ENCODE data around the gene SLFN5.
"Not testable (repeated sequence)": the region's sequence is repeated elsewhere in the genome, so short reads cannot be mapped to it uniquely, and the experiment has no call there.

The SLFN5 gene

GRCh38 chr17:35287286-35287811, 44.5 kb downstream of the SLFN5 start:
- no peak for DNase-seq
- intact Hi-C loops (cut with DNase I): no loop called here

GRCh38 chr17:35289222-35289621, 46.4 kb downstream of the SLFN5 start:
- intact Hi-C loops (cut with DNase I): no loop called here

DNA sequence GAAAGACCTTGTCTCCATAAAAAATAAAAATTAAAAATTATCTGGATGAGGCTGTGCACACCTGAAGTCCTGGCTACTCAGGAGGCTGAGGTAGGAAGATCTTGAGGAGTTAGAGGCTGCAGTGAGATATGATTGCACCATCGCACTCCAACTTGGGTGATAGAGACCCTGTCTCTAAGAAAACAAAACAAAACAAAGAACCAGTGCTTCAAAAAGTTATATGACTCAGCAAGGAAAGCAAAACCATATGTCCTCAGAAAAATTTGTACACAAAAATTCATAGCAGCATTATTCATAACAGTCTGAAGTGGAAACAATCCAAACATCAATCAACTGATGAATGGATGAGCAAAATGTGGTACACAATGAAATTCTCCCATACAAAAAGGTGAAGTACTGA, 48.9 kb downstream of the SLFN5 start:
- intact Hi-C loops (cut with DNase I): no loop called here
- no peak for DNase-seq

More at GRCh38 chr17:35289222-35289621, 46.4 kb downstream of the SLFN5 start:
- no peak for DNase-seq

DNA sequence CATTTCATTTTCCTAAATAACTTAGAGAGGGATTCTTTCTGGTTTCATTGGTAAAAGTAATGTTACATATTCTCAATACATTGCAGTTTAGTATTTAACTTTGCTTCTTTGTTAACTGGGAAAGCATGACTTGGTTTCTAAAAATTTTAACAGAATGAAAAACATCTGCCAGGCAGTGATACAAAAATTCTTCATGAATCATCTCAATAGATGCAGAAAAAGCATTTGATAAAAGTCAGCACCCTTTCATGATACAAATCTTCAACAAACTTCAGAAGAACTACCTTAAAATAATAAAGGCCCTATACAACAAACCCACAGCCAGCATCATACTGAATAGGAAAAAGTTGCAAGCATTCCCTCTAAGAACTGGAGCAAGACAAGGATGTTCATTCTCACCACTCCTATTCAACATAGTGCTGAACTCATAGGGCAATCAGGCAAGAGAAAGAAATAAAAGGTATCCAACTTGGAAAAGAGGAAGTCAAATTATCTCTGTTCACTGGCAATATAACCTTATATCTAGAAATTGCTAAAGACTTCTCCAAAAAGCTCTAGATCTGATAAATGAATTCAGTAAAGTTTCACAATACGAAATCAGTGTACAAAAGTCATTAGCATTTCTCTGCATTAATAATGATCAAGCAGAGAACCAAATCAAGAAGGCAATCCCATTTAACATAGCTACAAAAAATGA, 50.4 kb downstream of the SLFN5 start:
- DNase-seq: no peak
- intact Hi-C loops (cut with DNase I): no loop called here

DNA sequence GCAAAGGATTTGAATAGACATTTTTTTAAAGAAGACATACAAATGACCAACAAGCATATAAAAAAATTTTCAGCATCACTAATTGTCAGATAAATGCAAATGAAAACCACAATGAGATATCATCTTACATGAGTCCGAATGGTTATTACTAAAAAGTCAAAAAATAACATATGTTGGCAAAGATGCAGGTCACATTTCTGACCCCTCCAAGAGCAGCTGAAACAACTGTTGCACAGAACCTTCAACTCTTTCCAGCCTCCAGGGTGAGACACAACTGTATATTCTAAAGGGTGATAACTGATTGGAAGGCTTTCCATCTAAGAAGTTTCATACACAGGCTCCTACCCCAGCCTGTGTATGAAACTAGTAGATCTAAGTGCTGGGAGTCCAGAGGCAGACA, 51.9 kb downstream of the SLFN5 start:
- no peak for DNase-seq
- intact Hi-C loops (cut with DNase I): no loop called here

DNA sequence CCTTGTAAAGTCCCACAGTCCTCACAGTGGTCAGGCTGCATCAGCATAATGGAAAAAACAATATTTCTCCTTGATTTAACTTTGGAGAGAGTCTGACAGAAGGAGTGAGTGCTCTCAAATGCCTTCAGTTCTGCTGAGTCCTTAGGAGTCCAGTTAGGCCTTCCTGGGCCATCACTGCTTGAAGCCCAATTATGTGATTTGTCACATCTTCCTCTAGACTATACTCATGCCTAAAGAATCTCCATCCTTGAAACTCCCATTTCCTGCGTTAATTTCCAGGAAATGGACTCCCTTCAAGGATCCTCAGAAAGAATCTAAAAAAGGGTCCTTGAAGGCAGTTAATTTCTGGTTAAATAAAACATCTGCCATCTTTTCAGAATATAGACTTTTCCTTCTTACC, 52.8 kb downstream of the SLFN5 start:
- no peak for DNase-seq
- intact Hi-C loops (cut with DNase I): no loop called here

GRCh38 chr17:35297666-35298065, 54.8 kb downstream of the SLFN5 start:
- DNase-seq: no peak
- intact Hi-C loops (cut with DNase I): no loop called here

GRCh38 chr17:35298639-35299038, 55.8 kb downstream of the SLFN5 start:
- intact Hi-C loops (cut with DNase I): no loop called here
- DNase-seq: no peak

GRCh38 chr17:35299135-35299534, 56.3 kb downstream of the SLFN5 start:
- intact Hi-C loops (cut with DNase I): no loop called here
- no peak for DNase-seq

DNA sequence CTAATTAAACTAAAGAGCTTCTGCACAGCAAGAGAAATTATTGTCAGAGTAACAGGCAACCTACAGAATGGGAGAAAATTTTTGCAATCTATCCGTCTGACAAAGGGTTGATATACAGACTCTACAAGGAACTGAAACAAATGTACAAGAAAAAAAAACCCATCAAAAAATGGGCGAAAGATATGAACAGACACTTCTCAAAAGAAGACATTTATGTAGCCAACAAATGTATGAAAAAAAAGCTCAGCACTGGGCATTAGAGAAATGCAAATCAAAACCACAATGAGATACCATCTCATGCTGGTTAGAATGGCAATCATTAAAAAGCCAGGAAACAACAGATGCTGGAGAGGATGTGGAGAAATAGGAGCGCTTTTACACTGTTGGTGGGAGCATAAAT, 66.5 kb downstream of the SLFN5 start:
- DNase-seq; intact Hi-C loops (cut with DNase I): not testable (repeated sequence)

GRCh38 chr17:35312346-35312745, 69.5 kb downstream of the SLFN5 start:
- no peak for DNase-seq
- intact Hi-C loops (cut with DNase I): loop anchor here (1.0 to 5.0 kb wide), 2 partner anchors 227 to 435 kb away; no protein-coding TSS in a partner anchor

- DNase-seq: peak in 2 of 10 donors; percentile 19 to 76
Measured at GRCh38 chr17:35312790-35313711, 70.2 kb downstream of the SLFN5 start.

GRCh38 chr17:35313875-35314409, 71.1 kb downstream of the SLFN5 start:
- peak in 1 of 10 donors; percentile 78 for DNase-seq
- intact Hi-C loops (cut with DNase I): loop anchor here (5.0 kb wide), 1 partner anchor 433 kb away; no protein-coding TSS in a partner anchor

More at GRCh38 chr17:35312790-35313711, 70.2 kb downstream of the SLFN5 start:
- intact Hi-C loops (cut with DNase I): loop anchor here (1.0 to 5.0 kb wide), 2 partner anchors 226 to 434 kb away; no protein-coding TSS in a partner anchor

DNA sequence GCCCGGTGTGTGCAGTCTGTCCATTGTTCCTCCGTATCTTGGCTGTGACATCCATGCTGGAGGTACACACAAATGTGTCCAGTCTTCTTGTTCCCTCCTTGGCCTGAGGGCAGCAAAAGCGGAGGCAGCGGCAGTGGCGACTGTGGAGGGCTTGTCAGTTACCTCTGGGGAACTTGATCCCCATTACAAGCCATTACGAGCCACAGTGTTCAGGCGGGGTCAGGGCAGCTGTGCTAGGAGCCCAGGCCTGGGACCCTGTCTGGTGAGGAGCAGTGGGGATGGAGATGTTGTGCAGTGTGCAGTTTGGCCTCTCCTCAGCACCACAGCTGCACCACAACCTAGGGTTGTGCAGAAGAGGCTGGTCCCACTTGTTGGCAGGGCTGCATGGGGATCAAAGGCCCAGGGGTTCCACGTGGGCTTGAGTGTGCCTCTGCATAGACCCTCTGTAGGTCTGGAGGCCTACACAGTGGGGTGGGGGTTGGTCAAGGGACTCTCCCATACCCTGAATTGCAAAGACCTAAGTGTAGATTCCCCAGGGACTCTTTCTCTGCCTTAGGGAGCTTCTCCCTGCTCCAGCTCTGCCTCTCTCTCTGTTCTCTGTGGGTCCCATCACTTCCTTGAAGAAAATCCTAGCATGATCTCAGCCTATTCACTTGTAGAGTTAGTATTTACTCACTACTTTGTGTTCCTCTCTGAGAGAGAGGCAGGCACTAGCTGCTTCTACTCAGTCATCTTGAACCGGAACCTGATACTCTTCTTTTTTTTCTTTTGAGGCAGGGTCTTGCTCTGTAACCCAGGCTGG, 71.7 kb downstream of the SLFN5 start:
- intact Hi-C loops (cut with DNase I): loop anchor here (5.0 kb wide), 1 partner anchor 433 kb away; no protein-coding TSS in a partner anchor

GRCh38 chr17:35315283-35315682, 72.4 kb downstream of the SLFN5 start:
- intact Hi-C loops (cut with DNase I): no loop called here
- no peak for DNase-seq

More for the DNA sequence above, 71.7 kb downstream of the SLFN5 start:
- peak in 1 of 10 donors; percentile 65 for DNase-seq

- no peak for DNase-seq
- intact Hi-C loops (cut with DNase I): no loop called here
Measured at GRCh38 chr17:35315971-35316370, 73.1 kb downstream of the SLFN5 start.

GRCh38 chr17:35322749-35323148, 79.9 kb downstream of the SLFN5 start:
- intact Hi-C loops (cut with DNase I): no loop called here
- no peak for DNase-seq

Data from posterior cingulate gyrus (tissue), 11 donors.